SH-SY5Y (cell line): ENCODE results near the gene GRIN3B.

Experiments used
- GATA2 ChIP-seq: IDR thresholded peaks from 2 replicates; pipeline ENCODE4 v1.6.1; 2011; ENCODE audit warnings: mild to moderate bottlenecking, low read depth, low read length
- GATA3 ChIP-seq: IDR thresholded peaks from 2 replicates; pipeline ENCODE4 v1.6.1; 2011; ENCODE audit warnings: low read depth, mild to moderate bottlenecking, low read length, moderate library complexity

- TF ChIP-seq GATA3 = no peak
- no peak for TF ChIP-seq GATA2
Observed at GRCh38 chr19:993361-993830, 6.8 kb upstream of the GRIN3B start.
